RWPE2 (cell line): ENCODE data around the gene CSGALNACT2.

ENCODE experiments used
- ATAC-seq: fragments of 200-7000 bp; cut with Tn5 transposase; 3 replicates; pipeline ENCODE4 v1.9.1; 2021; ENCODE audit warnings: low read depth
- DNase-seq: peaks from one replicate; pipeline ENCODE4 v3.0.0-alpha.2; 2020; ENCODE audit warnings: low spot score
- H3K27ac ChIP-seq: fragments of 450-650 bp; 2 replicates; pipeline ENCODE4 v1.5.1; 2017; ENCODE audit warnings: mild to moderate bottlenecking; ENCODE audit not compliant: poor library complexity, severe bottlenecking
- H3K27me3 ChIP-seq: fragments of 250-450 bp; sonication (Bioruptor Pico); 2 replicates; pipeline ENCODE4 v1.5.1; 2021; ENCODE audit warnings: mild to moderate bottlenecking, moderate library complexity; ENCODE audit not compliant: insufficient read depth, poor library complexity, severe bottlenecking
- H3K36me3 ChIP-seq: fragments of 250-450 bp; sonication (Bioruptor Pico); 2 replicates; pipeline ENCODE4 v1.5.1; 2020; ENCODE audit warnings: low read depth, mild to moderate bottlenecking, moderate library complexity
- H3K4me1 ChIP-seq: fragments of 250-450 bp; sonication (Bioruptor Pico); 2 replicates; pipeline ENCODE4 v1.5.1; 2021; ENCODE audit warnings: mild to moderate bottlenecking, moderate library complexity; ENCODE audit not compliant: insufficient read depth, poor library complexity, severe bottlenecking
- H3K4me3 ChIP-seq: fragments of 250-450 bp; sonication (Bioruptor Pico); 2 replicates; pipeline ENCODE4 v1.5.1; 2021; ENCODE audit warnings: mild to moderate bottlenecking, moderate library complexity; ENCODE audit not compliant: severe bottlenecking
- H3K9me3 ChIP-seq: fragments of 250-450 bp; sonication (Bioruptor Pico); 2 replicates; pipeline ENCODE4 v1.5.1; 2021; ENCODE audit warnings: mild to moderate bottlenecking, moderate library complexity; ENCODE audit not compliant: severe bottlenecking
- CTCF ChIP-seq: fragments of 450-650 bp; IDR thresholded peaks from one replicate; pipeline ENCODE4 v1.5.1; 2017; ENCODE audit warnings: mild to moderate bottlenecking, moderate library complexity; ENCODE audit not compliant: poor library complexity, severe bottlenecking

Gene CSGALNACT2

GRCh38 chr10:43111101-43111500 lies 27.1 kb upstream of the CSGALNACT2 start:
- Histone ChIP-seq H3K27ac (no peak overlapping the region), H3K27me3 (no peaks in the 10 kb centered on the region), H3K36me3 (no peaks in the 10 kb centered on the region), H3K4me1 (peaks cover 5% of the 10 kb centered on the region), H3K4me3 (no peak overlapping the region), H3K9me3 (no peaks in the 10 kb centered on the region)
- DNase-seq (no peak), ATAC-seq (no peak)
- no peak for TF ChIP-seq CTCF

GRCh38 chr10:43111921-43112607 lies 26.2 kb upstream of the CSGALNACT2 start:
- Histone ChIP-seq H3K9me3 (no peaks in the 10 kb centered on the region), H3K36me3 (no peaks in the 10 kb centered on the region), H3K4me3 (no peak overlapping the region), H3K4me1 (peaks cover 5% of the 10 kb centered on the region), H3K27me3 (no peaks in the 10 kb centered on the region), H3K27ac (no peak overlapping the region)
- DNase-seq (no peak), ATAC-seq (no peak)
- TF ChIP-seq CTCF: no peak

GRCh38 chr10:43112608-43112961 lies 25.7 kb upstream of the CSGALNACT2 start:
- DNase-seq (no peak), ATAC-seq (no peak)
- H3K27me3 ChIP-seq: no peaks in the 10 kb centered on the region
- no peak overlapping the region for H3K4me3 ChIP-seq
- H3K9me3 ChIP-seq: no peaks in the 10 kb centered on the region
- H3K27ac ChIP-seq: no peak overlapping the region
- no peaks in the 10 kb centered on the region for H3K36me3 ChIP-seq
- TF ChIP-seq CTCF: no peak
- peaks cover 5% of the 10 kb centered on the region for H3K4me1 ChIP-seq

GRCh38 chr10:43113201-43114087 lies 24.8 kb upstream of the CSGALNACT2 start:
- no peaks in the 10 kb centered on the region for H3K9me3 ChIP-seq
- ATAC-seq (no peak), DNase-seq (no peak)
- H3K36me3 ChIP-seq: no peaks in the 10 kb centered on the region
- no peak overlapping the region for H3K4me3 ChIP-seq
- H3K27ac ChIP-seq: no peak overlapping the region
- H3K4me1 ChIP-seq: peaks cover 5% of the 10 kb centered on the region
- no peak for TF ChIP-seq CTCF
- H3K27me3 ChIP-seq: no peaks in the 10 kb centered on the region
